Measurements from ENCODE around the gene L1CAM. TPM values are rescaled to one million over a fixed set of nuclear protein-coding genes. Genes with fewer than 3 reads are reported as not detected.

Gene L1CAM
- total RNA-seq, 1 experiment from 2014 or later = 12.7 TPM

GRCh38 chrX:153812220-153812619, 73.8 kb downstream of the L1CAM start:
- DNase-seq = no peak
- Histone ChIP-seq H3K27me3 (replicated peaks; ENCODE audit: control insufficient read depth, insufficient read depth, low read length) (no peaks in the 10 kb centered on the region), H3K4me3 (ENCODE audit: low read depth, low read length) (no peak overlapping the region), H3K4me1 (no peaks in the 10 kb centered on the region), H3K36me3 (ENCODE audit: control insufficient read depth, insufficient read depth, low read length) (no peaks in the 10 kb centered on the region), H3K9me3 (no peaks in the 10 kb centered on the region)
- ChIA-PET POLR2A (no interaction called here), CTCF (no interaction called here)
- BruUV-seq (replicated peaks) = no TSS peak
- TF ChIP-seq CTCF (IDR thresholded peaks at IDR 0.05; ENCODE audit: insufficient read depth in 1 of 2, low read depth in 1 of 2, low read length in 1 of 2, severe bottlenecking in 1 of 2, unreplicated experiment in 1 of 2) = no peak
- intact Hi-C loops (cut with micrococcal nuclease; ENCODE audit: unreplicated experiment) = loop anchor here (10.0 kb wide), 1 partner anchor 73 kb away; the partner anchor contains the start of gene L1CAM
- no peaks in the 10 kb centered on the region for H3K27me3 Mint-ChIP-seq (ENCODE audit: insufficient read depth, unreplicated experiment)
- no peaks in the 10 kb centered on the region for H3K9me3 Mint-ChIP-seq (ENCODE audit: unreplicated experiment)
- H3K4me3 Mint-ChIP-seq (ENCODE audit: unreplicated experiment) = no peak overlapping the region
- H3K36me3 Mint-ChIP-seq (ENCODE audit: insufficient read depth, unreplicated experiment) = no peaks in the 10 kb centered on the region
- H3K4me1 Mint-ChIP-seq (ENCODE audit: low read depth, unreplicated experiment) = no peaks in the 10 kb centered on the region
- no peak overlapping the region for H3K27ac Mint-ChIP-seq (ENCODE audit: unreplicated experiment)

Other genes with a start within 250 kb of the L1CAM start
- 9.0 and 12.0 TPM in 2 replicates for gene DUSP9, start 239.0 kb downstream of the L1CAM start, total RNA-seq (2022)
- gene PNCK, start 212.4 kb downstream of the L1CAM start, total RNA-seq (2022) = not detected in 2 replicates
- gene SLC6A8, start 198.2 kb downstream of the L1CAM start, total RNA-seq (2022) = 8.8 and 11.2 TPM in 2 replicates
- 232 and 234 TPM in 2 replicates for gene BCAP31, start 161.8 kb downstream of the L1CAM start, total RNA-seq (2022)
- 4.3 and 4.5 TPM in 2 replicates for gene ABCD1, start 161.3 kb downstream of the L1CAM start, total RNA-seq (2022)
- gene PLXNB3, start 121.9 kb downstream of the L1CAM start, total RNA-seq (2022) = 0.16 TPM in 1 of 2 replicates, not detected in the other
- not detected in 2 replicates for gene SRPK3, start 105.1 kb downstream of the L1CAM start, total RNA-seq (2022)
- gene IDH3G, start 91.8 kb downstream of the L1CAM start, total RNA-seq (2022) = 53.3 and 54.0 TPM in 2 replicates
- gene SSR4, start 91.5 kb downstream of the L1CAM start, total RNA-seq (2022) = 353 and 373 TPM in 2 replicates
- gene PDZD4, start 55.6 kb downstream of the L1CAM start, total RNA-seq (2022) = 1.3 and 1.8 TPM in 2 replicates
- not detected in 2 replicates for gene AVPR2, start 18.5 kb upstream of the L1CAM start, total RNA-seq (2022)
- 13.0 and 15.7 TPM in 2 replicates for gene ARHGAP4, start 40.1 kb upstream of the L1CAM start, total RNA-seq (2022)
- gene NAA10, start 48.9 kb upstream of the L1CAM start, total RNA-seq (2022) = 91.3 and 93.8 TPM in 2 replicates
- gene RENBP, start 58.5 kb upstream of the L1CAM start, total RNA-seq (2022) = 0.75 and 1.2 TPM in 2 replicates
- gene HCFC1, start 85.6 kb upstream of the L1CAM start, total RNA-seq (2022) = 93.7 and 95.6 TPM in 2 replicates
- 4.9 and 6.6 TPM in 2 replicates for gene TMEM187, start 86.6 kb upstream of the L1CAM start, total RNA-seq (2022)
- 119 and 126 TPM in 2 replicates for gene IRAK1, start 133.7 kb upstream of the L1CAM start, total RNA-seq (2022)
- gene MECP2, start 211.5 kb upstream of the L1CAM start, total RNA-seq (2022) = 30.6 and 36.4 TPM in 2 replicates